ENCODE data around the gene COL4A1.

Gene COL4A1

DNA sequence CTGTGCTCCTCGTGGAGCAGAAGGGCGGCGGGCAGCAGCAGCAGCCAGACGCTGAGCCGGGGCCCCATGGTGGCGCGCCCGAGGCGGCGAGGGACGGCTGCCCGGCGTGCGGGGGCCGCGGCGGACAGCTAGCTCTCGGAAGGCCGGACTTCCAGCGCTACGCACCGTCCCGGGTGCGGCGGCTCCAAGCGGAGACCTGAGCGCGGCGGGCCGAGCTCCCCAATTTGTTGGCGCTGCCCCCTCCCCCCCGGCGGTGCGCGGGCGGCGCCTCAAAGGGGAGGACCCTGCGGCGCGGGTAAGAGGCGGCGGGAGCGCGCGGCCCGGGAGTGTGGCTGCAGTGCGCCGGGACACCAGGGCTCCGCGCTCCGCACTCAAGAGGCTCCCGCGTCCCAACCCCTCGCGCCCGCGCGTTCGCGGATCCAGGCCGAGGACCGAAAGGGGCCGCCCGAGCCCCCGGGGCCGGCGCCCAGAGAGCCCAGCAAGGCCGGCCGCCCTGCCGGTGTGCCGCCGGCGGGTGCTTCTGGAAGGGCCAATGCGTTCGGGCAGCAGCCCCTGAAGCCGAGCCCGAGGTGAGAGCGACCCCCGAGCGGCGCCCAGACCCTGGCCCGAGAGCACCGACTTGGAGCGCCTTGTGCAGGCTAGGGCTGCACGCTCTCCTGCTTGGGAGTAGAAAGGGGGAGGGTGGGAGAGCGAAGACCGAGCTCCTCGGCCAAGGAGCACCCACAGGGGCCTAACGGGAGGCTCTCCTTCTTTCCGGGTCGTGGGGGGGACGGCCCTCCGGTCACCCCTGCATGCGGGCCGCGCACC, at the start of gene COL4A1, which contains the start of gene COL4A2:
Gene COL4A1 (minus strand): TSS at position 198 of the 807 bp plus-strand sequence. CDS start 130 bp downstream, at position 68.
Gene COL4A2 (plus strand): TSS at position 325 of the 807 bp plus-strand sequence. CDS start 620 bp downstream, outside the sequence.
- DNase-seq = peak in 13 of 51 donors; percentile 11 to 54 (median 27)

DNA sequence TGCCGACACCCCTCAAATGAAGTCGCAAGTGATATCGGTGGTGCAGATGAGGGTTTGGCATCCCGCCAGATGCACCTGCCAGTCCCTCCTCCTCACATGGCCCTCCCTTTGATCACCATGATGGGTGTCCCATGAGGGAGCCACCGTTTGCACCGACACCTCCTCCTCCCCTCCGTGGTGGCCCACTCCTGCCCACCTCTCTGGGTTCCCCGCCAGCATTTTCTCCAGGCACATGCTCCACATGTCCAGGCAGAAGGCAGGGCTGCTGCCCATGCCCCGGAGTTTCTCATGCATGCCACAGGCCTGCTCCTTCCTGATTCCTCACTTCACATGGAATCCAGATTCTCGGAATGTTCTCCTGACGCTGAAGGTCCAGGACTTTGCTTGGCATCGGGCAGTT, 49.4 kb upstream of the COL4A1 start:
- DNase-seq = no peak

DNA sequence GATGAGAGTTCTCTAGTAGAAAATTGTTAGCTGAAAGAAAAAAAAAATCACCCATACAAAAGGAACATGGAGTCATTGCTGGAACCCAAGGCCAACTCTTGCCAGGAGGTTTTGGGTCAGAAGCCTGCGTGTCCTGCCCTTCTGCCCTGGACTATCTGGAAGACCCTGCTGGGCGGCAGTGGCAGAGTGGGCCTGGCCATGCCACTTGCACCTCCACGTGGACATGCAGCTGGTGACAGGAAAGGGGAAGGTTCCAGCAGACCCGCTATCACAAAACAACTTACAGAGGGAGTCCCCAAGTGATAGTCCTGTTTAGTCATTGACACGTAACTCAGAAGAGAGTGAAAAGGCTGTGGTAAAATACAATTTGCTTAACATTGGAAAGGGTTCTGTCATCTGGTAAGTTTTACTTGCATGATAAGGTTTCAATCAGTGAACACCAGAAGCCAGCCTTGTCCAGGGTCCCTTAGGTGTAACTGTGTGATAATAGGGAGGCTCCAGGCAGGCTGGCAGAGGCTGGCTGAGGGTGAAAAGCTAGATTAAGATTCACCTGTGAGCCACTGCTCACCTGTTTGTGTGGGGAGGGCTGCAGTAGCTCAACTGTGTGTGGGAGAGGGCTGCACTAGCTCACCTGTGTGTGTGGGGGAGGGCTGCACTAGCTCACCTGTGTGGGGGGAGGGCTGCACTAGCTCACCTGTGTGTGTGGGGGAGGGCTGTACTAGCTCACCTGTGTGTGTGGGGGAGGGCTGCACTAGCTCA, 47.9 kb upstream of the COL4A1 start:
- DNase-seq = no peak

DNA sequence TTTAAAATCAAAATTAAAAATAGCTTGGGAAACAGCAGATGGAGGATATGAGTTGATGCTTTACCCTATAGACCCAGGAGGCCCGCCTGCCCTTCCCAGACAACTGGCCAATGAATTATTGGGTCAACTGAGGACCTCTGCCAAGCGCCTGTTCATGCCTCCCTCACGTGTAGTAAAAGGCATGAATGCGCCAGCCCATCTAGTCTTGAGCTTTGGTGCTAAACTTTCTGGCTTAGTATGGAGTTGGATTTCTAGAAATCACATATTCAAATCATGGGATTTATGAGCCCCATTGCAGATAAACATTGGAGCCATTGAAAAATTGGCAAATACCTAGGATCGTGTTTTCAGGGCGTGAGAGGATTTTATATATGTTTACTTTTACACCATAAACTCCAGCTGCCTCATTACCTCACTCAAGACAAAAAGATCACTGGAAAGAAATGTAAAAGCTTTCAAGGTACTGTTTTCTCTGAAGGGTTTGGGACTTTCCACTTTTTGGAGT, 47.2 kb upstream of the COL4A1 start:
- no peak for DNase-seq

DNA sequence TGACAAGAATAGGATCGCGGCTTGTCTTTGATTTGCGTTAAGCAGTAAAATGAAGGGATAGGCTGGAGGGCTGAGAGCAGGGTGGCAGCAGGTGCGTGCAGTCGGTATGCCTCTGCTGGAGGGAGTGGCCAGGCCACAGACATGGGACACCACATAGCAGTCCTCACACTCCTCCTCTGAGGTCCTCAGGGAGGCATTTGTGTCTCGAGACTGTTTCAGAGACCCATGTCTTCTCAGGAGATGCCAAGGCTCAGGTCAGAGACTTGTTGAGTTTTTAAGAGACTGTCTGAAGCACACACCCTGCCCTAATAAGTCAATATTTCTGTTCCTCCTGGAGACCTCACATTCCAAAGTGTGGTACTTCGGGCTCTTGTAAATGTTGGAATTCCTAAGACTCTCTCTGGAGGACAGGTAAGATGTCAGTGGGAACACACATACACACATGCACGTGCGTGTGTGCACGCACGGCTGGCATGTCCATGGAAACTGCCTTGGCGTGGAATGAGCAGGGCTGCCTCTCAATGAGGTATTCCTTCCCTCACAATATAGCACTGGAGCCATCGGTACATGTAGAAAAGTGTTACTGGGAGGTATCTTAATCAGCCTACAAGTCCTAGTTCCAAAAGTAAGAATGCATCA, 46.5 kb upstream of the COL4A1 start:
- DNase-seq = no peak

DNA sequence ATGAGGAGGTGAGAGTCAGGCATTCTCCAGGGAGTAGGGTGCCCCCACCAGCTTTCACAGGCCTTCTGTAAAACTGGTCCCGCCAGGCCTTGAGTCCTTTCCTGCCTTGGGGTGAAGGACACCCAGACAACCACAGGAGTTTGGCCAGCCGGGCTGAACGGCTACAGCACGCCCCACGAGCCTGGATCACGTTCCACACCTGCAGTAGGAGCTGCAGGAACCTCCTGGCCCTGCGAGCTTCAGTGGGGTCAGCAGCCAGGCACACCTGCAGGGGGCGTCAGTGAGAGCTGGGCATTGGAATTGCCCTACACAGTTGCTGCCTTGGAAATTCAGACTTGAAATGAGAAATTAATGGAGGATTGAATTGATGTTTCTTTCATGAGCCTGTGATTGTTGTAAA, 45.8 kb upstream of the COL4A1 start:
- DNase-seq = no peak

DNA sequence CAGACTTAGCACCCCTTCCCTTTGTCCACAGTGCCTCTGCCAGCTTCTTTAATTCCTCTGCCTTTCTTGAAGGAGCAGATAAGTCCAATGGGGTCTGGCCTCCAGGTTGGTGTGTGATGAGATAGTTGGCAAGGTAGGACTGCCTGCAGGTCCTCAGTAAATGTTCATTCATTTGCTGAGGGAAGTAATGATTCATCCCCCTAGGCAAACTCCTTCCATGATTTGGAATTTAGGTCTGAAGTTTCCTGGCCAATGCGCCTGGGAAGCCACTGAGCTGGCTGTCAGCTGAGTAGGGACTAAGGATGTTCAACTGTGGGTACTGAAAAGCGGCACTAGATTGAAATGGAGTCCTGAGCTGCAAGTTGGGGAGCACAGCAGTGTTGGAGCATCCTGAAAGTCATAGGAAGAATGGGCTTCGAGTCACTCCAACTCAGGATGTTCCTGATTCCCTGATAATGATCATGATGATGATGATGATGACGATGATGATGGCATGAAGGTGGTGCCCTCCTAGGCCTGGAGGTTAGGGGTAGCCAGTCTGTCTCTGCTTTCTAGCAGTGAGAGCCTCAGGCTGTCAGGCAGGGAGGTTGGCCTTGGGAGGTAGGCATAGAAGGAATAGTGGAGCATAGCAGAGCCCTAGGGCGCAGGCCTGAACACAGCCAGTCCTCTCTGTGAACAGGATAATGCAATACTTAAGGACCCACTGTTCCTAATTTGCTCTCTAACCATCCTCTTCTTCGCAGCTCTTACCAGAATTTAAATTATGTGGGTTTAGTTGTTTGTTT, 44.9 kb upstream of the COL4A1 start:
- no peak for DNase-seq

DNA sequence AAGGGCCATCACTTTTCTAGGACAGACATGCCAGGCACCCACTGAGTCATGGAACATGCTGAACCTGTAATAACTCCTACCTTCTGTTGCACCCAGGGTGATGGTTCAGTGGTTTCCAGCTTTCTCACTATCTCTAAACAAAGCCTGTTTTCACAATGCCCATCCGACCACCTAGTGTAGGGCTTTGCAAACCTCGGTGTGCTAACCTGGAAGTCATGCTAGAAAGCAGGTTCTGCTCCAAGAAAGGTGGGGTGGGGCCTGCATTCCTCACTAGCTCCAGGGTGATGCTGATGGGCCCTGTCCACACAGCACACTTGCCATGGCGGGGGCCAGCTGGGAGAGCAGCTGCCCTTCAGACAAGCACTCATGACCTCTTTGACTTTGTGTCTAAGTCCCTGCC, 43.6 kb upstream of the COL4A1 start:
- no peak for DNase-seq

DNA sequence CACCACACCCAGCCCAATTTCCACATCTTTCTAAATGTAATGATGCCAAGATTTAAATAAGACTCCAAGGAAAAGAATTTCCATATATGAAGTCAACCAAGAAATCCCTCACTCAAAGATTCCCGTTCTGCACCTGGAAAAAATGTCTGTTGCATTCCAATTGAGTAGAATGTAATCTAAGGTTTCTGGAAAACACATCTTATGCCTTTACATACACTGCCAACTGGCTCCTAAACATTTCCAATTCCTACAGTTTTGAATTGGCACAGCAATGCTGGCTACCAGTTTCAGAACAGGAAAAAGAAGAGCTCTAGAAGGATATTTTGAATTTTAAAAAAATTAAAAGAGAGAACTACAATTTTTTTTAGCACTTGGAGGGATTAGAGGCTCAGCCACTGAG, 43.1 kb upstream of the COL4A1 start:
- no peak for DNase-seq

DNA sequence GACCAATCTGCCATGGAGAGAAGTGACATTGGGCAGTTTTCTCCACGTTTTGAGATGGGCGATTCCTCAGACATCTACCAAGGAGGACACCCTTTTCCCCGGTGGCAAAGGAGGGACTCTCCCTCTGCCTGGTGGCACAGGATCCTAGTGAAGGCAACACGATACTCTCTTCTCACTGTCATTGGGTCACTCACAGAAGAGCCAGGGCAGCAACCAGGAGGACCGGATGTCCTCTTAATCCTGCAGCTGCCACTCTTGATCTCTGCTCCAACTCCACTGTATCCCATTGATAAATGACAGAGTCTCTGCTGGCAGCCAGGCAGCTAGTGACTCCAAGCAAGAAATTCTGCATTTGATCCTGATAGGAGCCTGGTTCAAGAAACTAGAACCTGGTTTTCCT, 42.3 kb upstream of the COL4A1 start:
- no peak for DNase-seq

DNA sequence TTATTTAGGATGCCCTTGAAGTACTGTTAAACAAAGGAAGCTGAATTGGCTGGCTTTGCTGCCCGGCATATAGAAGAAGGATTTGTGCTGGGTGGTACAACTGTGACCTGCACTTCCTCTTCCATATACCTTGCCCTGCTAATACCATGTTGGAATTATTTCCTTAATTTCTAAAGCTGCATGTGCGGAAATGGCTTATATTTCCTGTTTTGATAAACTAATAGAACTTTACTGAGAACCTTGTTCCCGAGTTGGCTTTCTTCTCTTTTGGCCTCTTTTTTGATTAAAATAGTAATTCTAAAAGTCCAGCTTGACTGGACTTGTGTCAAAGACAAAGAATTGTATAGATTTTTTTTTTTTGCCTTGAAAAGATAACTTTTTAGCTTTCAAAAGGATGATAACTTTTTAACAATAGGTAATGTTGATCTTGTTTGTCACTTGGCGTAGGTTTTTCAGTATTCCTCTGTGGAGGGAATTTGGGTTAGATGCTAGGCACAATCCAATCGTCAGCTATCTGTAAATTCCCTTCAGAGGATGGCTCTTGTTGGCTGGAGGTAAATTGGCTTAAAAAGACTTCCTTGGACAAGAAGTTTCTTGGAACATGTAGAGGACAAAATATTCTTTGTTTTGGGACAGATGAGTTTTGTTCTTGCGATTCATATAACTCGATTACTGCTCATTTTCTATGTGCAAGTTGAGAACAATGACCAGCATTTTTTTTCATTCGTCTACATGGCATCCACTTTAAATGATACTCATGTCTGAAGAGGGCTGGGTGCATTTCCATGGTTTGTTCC, 41.5 kb upstream of the COL4A1 start:
- no peak for DNase-seq

DNA sequence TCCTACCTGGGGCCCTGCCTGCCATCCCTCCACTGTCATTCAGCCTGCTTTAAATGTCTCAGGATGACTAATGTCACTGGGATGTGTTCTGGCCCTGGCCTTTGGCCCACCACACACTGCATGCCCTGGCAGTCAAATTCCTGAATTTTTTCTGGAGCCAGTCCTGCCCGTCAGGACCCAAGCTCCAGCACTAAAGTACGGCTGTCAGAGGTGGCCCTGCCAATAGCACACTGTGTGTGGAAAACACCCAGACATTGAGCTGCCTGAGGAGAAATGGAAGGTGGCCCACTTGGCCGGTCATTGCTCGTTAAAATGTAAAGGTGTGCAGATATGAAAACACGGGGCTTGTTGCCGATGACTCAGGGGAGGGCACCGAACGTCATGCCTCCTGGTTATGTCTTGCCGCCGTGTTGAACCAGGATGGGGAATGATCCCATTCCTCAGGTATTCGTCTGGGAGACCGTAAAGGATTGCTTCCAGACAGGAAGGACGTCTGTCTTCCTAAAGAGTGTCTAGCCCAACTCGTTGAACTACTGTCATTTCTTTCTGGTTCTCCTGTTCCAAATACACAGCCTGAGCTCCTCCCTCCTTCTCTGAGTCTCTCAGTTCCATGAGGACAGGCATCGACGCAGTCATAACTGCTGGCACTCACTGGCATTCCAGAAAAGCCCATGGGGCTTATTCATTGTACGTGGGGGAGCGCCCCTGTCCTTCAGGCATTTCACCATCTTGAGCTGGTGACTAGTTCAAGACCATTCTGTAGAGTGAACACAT, 40.8 kb upstream of the COL4A1 start:
- DNase-seq = no peak

DNA sequence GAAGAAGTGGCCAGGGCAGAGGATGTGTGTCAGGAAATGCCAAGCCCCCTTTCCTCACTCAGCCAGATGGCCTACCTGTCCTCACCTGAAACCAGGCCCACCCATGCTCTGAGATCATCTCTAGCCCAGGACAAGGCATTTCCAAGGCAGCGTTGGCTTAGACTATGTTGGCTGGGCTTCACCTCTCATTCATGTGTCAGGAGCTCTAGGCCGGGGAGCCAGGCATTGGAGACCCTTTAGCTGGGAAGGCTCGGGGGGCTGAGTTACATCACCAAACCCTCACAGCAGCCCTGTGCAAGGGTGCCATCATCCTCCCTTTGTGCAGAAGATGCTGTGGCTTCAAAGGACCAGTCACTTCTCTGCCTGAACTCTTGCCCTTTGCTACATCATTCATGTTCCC, 40.1 kb upstream of the COL4A1 start:
- DNase-seq = no peak

DNA sequence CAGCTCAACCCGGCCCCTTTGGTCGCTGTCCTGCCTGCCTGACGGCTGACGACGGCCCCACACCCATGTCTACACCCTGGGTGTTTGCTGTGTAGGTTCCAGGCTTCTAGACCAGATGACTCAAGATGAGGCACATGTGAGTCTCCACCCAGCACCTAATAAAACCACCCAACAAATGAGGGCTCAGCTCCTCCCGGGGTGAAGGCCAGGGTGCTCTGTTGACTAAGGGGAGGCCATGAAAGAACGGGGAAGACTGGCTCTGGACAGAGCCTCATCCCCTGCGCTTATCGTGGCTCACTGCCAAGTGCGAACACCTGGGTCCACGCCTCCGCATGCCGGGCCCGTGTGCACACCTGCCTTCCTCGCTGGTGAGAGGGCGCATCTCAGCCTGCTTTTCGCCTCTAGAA, 39.7 kb upstream of the COL4A1 start:
- DNase-seq = no peak

DNA sequence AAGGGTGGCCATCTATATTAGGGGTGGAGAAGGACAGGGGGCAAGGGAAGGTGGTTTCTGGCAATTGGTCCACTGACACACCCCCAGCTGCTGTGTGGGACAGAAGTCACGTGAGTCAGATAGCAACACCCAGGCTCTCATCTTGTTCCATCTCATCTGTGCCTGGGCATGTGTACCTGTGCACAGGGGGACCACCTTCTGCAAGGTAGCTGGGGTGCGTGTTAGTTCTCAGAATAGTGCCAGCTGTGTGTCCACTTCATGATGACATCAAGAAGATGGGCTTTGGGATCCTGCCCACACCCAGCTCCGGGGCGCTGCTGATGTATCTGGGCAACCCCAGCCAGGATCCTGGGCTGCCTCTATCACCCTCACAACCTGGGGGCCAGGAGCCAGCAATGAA, 38.7 kb upstream of the COL4A1 start:
- DNase-seq = no peak

DNA sequence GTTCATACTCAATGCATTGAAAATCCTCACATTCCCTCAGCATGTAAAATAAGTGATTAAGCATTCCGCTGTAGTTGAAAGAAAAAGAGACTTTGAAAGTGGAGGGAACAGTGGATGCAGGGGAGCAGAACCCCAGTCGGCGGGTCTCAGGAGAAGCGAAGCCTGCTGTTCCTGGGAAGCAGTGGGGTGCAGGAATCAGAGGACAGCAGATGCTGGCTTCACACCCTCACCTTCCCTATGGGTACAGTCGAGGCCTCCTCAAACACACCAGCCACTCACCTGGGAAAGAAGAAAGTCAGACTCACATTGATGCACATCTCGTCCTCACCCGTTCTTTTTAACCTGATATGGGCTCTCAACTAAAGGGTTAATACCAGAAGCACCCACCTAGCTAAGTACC, 38.3 kb upstream of the COL4A1 start:
- no peak for DNase-seq

DNA sequence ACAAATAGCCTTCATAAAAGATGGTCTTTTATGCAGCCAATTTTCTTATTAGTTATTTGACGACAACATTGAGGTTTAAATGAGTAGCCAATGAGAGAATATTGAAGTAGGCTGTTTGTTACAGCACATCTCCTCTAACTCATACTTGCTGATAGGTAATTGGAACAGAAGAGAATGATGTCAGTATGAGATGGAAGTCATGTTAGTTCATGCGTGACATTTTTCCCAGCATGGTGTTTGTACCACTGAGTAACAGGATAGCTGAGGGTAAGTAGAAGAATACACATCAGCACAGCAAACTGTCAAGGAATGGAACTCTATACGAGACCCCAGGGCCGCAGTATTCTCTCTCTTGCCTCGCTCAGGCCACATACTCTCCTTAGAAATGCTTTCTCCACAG, 37.4 kb upstream of the COL4A1 start:
- no peak for DNase-seq

DNA sequence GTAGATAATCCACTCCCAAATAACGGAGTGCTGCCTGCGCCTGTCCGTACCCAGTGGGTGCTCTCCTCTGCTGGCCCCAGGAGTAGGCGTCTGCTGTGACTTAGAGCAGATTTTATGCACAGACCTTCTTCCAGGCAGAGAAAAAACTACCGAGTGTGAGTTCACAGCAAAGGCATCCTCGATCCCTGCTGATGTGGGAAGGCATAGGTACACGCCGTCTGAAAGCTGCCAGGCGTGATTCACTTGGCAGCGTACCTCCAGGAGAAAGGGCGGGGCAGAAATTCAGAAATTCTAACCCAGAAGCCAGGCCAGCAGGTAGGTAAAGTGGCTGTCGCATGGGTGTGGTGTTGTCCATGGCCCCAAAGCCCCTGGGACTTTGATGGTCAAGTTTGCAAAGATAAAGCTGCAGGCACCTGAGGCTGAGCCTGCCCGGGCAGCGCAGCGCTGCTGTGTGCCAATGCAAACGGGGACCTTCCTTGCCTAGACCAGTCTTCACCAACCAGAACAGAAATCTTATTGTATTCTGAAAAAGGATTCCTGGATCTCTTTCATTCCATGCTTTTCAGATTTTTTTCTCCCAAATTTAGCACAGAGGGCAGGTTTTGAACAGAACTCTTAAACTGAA, 36.4 kb upstream of the COL4A1 start:
- DNase-seq = no peak

DNA sequence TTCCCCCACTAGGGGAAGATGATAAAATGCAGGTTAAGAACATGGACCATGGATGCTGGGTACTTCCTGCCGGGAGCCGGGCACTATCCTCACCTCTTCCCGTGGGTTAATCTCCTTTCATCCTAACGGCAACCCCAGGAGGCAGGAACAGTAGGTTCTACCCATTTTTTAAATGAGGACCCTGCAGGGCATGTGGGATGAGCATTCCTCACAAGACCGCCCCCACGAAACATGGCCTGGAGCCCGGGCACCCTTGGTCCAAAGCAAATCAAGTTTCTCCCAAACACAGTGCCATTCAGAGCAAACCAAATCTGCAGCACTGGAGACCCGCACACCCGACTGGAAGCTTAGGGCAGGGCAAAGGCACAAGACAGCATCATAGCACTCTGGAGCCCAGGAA, 35.5 kb upstream of the COL4A1 start:
- no peak for DNase-seq
